Measurements from ENCODE around the gene DCD.
"Not testable (repeated sequence)": the region's sequence is repeated elsewhere in the genome, so short reads cannot be mapped to it uniquely, and the experiment has no call there.

Gene DCD, protein sequence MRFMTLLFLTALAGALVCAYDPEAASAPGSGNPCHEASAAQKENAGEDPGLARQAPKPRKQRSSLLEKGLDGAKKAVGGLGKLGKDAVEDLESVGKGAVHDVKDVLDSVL

DNA sequence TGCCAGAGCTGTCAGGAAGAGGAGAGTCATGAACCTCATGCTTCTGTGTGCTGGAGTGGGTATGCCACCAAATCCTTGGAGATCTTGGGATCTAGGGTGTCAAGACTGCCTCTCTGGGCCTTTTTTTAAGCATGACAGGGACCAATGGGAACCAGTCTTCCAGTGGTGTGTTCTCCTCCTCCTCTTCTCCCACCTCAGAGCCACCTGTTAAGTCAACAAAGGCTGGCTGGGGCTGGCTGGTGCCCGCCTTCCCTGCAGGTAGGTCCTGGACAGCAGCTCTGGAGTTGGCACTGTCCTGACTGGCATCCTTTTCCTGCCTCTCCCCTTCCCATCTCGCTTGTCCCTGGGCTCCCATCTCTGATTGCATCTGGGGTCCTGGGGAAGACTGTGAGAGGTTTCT is at the start of gene DCD:
Gene DCD (minus strand): TSS at position 101 of the 400 bp plus-strand sequence. CDS start 62 bp downstream, at position 39.
- no peak for DNase-seq

DNA sequence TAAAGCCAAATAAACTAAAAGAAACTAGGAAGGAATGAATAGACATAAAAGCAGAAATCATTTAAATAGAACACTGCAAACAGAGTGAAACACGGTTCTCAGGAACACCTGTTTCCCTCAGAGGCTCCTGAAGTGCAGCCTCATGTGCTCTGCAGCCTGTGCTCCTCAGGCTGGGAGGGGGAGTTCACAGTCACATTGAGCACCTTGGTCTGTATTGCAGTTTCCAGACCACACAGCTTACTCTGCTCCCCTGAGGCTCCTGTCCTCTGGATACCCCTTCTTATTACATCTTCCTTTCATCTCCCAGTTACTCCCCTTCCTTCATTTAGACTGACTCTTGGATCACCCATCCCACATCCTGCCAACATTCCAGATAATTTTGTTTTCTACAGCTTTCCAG is 49.7 kb upstream of the DCD start:
- DNase-seq = no peak

DNA sequence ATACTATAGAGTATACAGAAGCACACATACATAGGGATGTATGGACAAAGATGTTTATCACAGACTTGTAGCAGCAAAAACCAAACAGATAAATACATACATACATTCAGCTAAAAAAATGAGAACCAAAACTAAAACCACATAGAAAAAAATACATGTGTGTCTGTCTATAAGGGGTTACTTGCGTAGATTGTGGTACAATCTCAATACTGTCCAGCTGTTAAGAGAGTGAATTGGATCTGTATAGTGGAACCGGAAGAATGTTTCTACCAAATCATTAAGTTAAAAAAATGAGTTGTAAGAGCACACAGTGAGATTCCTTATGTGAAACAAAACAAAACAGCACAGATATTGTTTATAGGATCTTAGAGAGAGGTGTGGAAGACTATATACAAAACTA is 44.2 kb upstream of the DCD start:
- DNase-seq = no peak

DNA sequence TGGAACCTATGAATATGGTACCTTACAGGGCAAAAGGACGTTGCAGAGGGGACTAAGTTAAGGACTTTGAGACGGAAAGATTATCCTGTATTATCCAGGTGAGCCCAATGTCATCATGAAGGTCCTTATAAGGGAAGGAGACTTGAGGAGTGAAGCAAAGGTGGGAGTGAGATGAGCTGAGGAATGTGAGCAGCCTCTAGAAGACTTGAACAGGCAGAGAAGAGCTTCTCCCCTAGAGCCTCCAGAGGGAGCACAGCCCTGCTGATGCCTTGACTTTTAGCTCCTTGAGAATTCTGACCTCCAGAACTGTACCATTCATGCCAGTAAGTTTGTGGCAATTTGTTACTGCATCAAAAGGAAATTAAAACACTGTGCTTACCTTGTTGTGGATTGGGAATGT is 41.8 kb upstream of the DCD start:
- DNase-seq = no peak

DNA sequence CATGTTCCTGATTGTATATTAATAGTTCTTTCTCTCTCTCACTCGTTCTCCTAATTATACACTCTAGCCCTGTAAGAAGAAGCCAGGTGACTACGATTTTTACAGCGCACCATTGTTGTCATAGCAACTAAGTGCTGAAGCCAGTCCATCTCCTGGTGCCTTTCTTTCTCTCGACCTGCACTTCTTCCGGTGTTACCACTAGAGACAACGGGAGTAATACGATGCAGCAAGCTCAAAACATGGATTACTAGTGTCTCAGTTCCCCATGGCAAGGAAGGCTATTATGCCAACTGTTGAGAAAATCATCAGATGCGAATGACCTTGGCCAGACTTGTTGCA is 40.8 kb upstream of the DCD start:
- peak; percentile 10 for DNase-seq

DNA sequence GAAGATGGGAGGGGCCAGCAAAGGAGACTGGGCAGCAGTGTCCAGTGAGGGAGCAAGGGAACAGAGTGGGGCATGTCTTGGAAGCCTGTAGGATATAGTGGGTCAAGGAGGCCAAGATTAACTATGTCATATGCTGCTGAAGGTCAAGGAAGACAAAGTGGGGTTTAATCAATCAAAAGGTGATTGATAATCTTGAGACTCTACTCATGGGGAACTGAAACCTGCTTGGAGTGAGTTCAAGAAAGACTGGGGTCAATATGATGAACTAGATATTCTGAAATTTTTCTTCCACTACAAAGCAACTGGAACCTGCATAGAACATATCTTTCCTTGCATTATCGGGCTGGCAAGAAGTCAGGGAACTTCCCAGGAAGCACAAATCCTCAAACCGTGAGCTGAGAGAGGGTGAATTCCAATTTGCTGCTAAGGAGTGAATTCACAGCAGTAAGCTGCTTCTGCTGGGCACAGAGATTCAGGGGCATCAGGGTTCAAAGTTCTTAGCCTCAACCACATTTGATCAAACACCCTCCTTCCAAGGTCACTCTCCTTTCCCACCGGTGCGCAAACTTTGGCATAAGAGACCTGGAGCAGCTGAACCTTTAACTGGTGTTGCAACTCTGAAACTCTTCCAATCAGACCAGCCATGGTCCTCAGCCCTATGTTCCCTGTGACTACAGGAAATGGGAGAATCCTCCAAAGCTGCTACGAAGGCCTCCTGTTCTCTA is 40.3 kb upstream of the DCD start:
- DNase-seq = no peak

DNA sequence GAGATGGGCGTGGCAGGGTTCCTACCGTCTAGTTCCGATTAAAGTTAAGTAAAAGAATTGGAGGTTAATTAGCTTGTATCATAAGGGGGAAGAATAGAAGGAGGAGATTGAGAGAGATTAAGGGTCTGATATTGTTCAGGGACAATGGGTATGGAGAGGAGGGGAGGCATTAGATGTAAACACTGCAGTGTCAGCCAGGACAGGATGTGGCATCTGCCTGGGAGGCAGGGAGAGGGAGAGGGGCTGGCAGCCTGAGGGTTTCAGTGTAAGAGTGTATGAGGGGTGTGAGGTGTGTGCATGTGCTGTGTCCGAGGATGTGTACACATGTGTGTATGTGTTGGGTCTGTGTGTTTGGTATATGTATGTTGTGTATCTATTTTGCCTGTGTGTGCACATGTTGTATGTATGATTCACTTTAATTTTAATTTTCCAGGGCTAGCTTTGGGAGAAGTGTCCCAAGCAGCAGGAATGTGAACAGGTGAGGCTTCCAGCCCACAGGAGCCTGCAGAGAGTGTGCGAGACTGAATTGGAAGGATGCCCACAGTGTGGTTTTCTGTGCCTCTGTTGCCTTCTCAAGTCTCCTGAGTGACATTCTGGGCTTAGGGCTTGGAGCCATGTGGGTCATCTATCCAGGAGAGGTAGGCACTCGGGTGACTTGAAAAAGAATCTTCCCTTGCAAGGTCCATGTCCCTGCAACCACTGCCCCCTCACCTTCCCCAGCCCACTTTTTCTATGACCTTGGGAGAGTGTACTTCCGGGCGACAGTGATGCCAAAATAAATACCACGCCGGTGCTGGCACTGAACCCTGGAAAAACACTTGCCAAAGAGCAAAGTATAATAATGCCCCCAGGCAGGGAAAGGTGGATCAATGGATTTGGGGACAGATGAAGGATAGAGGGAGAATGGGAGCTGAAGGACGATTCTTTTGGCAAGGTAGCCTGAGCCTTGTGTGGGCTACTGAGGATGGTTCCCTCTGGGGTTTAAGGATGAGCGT is 36.8 kb upstream of the DCD start:
- DNase-seq = peak; percentile 32

DNA sequence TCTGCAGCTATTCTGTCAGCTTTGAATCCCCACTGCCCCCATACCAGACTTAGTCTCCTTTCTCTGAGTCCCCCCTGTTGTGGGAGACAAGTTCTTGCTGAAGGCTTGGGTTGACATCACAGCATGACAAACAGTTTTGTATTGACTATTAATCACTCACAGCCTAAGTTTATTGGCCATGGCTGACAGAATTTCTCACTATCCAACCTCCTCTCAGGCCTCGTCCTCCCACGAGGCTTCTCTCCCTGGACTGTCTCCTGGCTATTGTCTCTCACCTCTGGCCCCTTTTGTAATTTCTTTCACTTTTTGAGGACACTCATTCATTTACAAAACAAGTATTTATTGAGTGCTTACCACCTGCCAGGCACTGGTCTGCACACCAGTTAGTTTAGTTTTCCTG is 35.2 kb upstream of the DCD start:
- DNase-seq = no peak

DNA sequence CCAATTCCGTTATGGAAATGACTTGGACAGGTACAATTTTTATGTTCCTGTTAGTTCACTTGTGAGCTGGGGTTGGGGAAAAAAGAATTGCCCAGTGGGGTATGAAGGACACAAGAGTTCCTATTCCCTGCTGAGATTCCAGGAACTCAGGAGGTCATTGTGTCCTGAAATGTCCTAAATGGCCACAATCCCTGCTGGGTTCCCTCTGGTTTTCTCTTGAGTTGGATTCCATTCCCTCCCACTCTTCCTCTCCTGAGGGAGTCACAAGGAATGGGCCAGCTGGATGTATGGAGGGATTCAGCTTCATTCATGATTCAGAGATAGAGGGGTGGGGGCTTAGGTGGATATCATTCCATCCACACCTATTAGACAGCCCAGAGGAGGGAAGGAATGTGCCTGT is 34.5 kb upstream of the DCD start:
- DNase-seq = no peak

DNA sequence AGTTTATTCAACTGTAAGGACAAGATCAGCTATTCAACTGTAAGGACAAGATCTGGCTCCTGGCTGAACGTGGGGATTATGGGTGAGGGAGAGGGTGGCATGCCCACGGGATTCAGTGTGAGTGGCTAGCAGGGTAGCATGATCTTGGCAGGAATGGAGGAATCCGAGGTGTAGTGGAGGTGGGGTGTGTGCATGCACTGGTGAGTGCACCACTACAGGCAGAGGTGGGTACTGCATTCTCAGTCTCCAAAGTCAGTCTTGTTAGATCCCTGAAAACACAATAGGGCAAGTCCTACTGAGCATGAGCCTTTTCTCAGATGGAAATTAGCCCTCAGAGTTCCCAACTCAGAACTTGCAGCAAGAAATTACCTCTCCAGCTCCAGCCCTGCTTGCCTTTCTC is 32.2 kb upstream of the DCD start:
- peak; percentile 16 for DNase-seq

DNA sequence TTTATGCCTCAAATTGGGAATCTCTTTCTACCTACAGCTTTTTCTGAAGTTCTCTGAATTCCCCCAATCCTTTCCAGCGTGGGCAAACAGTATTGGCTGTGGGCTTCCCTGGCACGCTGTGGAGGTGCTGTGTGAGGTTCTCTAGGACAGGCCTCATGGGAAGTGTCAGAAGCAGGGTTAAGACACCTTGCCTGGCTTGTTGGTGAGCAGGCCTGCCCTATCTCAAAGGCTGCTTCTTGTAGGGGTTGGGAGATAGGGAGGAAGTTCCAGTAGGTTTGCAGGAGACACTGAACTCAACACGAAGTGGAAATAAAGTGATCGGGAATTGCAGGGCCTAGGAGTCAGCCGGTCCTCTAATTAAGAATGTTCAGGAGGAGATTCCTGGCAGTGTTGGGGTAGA is 30.0 kb upstream of the DCD start:
- DNase-seq = no peak

DNA sequence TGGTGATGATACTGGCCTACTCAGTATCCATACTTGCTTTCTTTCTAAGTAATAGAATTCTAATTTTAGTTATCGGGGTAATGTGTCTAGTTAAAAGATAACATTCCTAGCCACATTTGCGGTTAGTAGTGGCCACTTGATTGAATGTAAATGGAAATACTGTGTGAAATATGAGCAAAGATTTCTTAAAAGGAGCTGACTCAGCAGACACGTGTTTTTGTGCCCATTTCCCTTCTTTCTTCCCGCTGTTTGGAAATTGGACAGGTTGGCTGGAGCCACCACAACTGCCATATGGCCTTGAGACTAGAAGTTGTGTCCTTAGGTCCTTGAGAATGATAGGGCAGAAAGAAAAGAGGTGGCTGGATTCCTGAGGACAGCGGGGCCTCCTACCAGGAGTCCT is 19.8 kb upstream of the DCD start:
- no peak for DNase-seq

DNA sequence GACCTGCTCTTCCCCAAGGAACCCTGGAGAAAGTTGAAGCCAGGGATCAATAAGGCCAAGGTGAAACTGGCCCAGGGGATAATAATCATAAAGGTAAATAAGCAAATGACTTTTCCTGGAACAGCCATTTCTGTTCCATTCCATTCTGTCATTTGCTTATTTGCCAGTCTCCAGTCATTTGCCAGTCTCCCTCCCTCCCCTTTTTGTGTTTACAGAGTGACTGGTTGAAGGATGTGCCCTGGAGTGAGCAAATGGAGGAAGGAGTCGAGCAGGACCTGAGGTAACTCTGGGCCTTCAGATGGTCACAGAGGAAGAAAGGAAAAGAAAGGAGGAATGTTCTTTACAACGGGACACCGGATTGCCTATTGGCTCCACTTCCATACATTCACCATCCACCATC is 17.8 kb upstream of the DCD start:
- DNase-seq = no peak

DNA sequence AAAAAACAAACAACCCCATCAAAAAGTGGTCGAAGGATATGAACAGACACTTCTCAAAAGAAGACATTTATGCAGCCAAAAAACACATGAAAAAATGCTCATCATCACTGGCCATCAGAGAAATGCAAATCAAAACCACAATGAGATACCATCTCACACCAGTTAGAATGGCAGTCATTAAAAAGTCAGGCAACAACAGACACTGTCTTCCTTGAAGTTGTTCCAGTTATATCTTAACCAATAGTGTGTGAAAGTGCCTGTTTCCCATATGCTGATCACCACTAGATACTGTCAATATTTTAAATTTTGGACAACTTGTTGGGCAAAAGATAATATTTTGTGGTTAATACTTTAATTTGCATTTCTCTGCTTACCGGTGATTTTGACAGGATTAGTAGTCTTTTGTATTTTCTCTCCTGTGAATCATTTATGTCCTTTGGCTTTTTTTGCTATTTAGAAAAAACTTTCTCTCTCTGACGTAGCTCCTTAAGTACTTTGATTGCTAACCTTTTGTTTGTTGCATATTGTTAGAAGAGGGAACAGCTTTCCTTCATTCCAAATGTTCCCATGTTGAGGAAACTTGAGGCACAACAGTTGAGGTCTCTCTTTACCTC is 17.0 kb upstream of the DCD start:
- not testable (repeated sequence) for DNase-seq

DNA sequence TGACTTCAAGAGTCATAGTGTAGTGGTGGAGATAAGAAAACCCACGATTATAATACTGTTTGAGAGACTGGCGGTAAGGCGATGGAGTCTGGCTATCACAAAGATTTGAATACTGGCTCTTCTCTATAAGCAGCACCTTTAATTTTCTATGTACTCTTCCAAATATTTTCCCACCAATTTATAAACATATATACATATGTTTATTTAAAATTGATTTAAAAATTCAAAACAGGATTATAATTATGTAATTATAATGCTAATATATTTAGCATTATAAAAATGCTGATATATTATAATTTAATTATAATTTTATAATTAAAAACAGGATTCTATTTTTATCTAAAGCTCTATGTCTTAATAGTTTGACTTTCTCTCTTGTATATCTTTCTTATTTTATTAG is 15.4 kb upstream of the DCD start:
- no peak for DNase-seq

DNA sequence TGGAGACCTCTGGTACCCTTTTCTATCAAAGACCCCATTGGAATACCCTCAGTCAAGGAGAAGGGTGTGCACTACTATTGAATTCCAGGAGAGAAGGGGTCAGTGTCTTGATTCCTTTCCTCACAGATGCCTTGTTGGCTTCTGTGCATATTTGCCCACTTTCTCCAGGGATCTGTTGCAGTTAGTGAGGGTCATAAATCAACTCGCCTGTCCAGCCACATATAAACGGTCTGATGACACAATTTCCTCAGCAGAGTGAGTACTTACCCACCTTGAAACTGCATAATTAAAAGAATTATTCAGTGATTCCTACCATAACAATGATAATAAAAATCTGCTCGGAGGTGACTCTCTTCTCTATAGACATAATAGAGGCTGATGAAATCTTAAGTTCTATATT is 13.9 kb upstream of the DCD start:
- DNase-seq = no peak

DNA sequence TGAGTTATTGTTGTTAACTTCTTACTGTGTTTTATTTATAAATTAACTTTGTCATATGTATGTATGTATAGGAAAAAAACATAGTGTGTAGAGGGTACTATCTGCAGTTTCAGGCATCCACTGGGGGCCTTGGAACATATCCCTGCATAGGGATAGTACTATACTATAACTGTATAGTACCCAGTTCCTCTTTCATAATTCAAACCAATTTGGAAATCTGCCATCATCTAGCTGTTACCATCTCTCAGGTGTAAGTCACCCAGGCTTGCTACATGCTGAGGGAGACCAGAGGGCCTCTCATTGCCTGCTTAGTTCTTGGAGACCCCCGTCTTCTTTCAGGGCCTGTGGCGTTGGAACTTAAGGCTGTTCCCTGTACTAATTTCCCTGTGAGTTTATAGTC is 12.9 kb upstream of the DCD start:
- no peak for DNase-seq

DNA sequence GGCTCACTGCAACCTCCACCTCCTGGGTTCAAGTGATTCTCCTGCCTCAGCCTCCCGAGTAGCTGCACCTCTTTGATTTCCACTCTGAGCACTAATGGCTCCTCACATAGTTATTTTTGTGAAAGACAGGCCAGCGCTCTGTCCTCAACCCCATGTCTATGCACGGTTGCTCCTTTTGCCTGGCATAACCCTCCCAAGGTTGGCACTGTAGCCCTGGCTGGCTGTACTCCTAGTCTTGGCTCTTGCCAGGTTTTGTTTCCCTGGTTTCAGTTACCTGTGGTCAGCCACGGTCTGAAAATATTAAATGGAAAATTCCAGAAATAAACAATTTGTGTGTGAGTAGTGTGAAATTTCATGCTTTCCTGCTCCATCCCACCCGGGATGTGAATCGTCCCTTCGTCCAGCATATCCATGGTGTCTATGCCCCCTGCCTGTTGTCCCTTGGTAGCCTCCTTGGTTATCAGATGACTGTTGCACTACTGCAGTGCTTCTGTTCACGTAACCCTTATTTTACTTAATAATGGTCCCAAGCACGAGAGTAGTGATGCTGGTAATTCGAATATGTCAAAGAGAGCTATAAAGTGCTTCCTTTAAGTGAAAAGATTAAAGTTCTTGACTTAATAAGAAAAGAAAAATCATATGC is 12.3 kb upstream of the DCD start:
- no peak for DNase-seq

DNA sequence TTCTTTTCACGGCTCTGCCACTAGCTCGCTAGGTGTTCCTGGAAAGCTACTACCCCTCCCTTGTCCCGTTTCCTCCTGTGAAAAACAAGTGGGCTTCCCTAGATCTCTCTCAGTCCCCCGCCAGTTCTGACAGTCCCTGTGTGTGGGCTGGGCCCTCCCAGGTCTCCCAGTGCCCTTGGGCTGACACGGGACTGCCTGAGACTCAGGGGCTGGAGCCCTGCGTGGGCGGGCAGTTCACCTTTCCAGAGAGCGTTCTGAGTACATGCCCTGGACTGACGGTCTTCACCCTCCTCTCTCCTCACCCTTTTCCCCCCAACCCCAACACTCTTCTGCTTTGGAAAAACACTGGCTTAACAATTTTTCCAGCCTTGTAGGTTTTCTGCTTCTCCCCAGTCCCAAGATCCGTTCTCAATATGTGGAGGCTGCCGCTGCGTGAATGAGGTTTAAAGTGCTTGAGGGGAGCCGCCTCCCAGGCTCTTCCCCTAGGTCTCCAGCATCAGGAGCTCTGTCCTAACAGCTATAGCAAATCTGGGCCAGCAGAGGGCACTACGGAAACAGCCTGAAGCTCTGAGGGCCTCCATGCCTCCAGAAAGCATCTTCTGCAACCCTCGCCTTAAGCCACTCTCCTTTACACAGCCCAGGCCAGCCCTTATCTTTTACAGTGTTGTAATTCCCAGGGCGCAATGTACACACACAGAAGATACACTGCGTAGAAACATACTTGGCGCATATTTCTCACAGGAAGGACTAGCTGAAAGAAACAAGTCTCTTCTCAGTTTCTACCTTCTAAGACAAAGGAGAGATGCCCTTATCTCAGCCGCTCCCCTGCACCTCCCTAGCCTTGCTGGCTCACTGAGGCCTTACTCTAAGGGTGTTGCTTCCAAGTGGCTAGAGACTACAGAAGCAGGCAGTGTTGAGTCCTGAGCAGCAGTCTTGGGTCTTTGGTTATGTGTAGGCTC is 10.4 kb upstream of the DCD start:
- DNase-seq = peak; percentile 35

DNA sequence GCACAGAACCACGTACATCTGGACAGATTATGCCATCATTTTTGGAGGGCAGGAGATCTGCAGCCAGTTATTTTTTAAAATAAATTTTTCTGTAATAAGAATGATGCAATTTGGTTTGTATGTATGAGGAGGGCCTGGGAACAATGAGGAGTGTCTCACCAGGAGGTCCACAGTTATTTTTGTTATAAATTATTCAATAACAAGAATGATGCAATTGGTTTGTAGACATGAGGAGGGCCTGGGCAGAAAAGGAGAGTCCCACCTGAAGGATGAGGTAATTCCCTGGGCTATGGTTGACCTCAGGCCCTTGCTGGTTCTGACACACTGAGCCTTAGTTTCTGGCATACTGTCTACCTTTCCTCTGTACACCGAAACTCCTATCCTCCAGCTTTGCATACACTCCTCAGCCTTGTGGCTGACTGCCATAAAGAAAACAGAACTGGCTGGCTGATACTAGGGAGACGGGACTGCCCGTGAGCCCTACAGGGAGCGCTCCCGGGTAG is 9.0 kb upstream of the DCD start:
- no peak for DNase-seq

DNA sequence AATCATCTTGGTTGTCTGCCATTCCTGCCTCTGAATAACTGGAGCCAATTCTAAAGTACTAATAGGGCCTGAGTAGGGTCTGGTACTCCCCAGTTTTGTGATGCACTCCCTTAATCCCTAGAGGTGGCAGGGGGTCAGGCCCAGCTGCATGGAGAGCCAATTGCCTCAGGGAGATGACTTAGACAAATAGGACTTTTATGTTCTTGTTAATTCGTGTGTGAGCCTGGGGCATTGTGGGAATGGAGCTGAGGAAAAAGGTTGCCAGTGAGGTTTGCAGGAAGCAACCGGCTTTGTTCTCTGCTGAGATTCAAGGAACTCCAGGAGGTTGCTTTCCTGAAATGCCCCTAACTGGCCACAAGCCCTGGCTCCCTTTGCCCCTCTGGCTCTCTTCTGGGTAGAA is 6.8 kb upstream of the DCD start:
- no peak for DNase-seq

DNA sequence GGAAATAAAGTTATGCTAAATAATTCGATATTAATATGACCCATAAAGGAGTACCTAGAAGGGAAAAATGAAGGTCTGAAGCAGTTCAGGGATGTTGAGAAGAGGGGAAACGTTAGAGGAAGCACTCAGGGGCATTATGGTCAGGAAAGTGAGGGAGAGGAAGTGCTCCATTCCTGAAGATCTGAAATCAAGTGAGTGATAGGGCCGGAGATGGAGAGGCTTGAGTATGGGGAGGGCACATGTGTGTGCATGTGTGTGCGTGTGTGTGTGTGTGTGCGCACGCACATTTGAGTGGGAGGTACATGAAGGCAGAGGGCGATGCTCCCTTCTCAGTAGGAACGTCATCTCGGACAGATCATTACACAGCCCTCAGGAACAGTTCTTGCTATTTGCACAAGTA is 4.9 kb upstream of the DCD start:
- no peak for DNase-seq
